ENCODE results near the gene CLTB. TPM values are rescaled to one million over a fixed set of nuclear protein-coding genes. Genes with fewer than 3 reads are reported as not detected.
"Not testable (repeated sequence)": the region's sequence is repeated elsewhere in the genome, so short reads cannot be mapped to it uniquely, and the experiment has no call there.

CLTB gene, protein sequence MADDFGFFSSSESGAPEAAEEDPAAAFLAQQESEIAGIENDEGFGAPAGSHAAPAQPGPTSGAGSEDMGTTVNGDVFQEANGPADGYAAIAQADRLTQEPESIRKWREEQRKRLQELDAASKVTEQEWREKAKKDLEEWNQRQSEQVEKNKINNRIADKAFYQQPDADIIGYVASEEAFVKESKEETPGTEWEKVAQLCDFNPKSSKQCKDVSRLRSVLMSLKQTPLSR
- polyA plus RNA-seq (ENCODE audit: insufficient read length in 10 of 10): 10 to 100 TPM; 42.0 to 67.1 (median 50.2) TPM
- long read RNA-seq, donor 1, transcript CLTB-202 (5 exons, 1,161 nt): major isoform, 32 of 34 reads
- long read RNA-seq, donor 1, partial matches to known transcripts: 0 of 34 reads
- long read RNA-seq, donor 1, other reads (novel, unspliced or antisense): 0 of 34 reads
- long read RNA-seq, donor 2, transcript CLTB-202 (5 exons, 1,161 nt): major isoform, 17 of 17 reads
- long read RNA-seq, donor 2, partial matches to known transcripts: 0 of 17 reads
- long read RNA-seq, donor 2, other reads (novel, unspliced or antisense): 0 of 17 reads
- long read RNA-seq, donor 3: 0 reads
- long read RNA-seq, donor 4, transcript CLTB-202 (5 exons, 1,161 nt): major isoform, 24 of 24 reads
- long read RNA-seq, donor 4, partial matches to known transcripts: 0 of 24 reads
- long read RNA-seq, donor 4, other reads (novel, unspliced or antisense): 0 of 24 reads
- long read RNA-seq, donor 5, transcript CLTB-202 (5 exons, 1,161 nt): major isoform, 28 of 29 reads
- long read RNA-seq, donor 5, partial matches to known transcripts: 0 of 29 reads
- long read RNA-seq, donor 5, other reads (novel, unspliced or antisense): 0 of 29 reads
- long read RNA-seq, donor 6, transcript CLTB-202 (5 exons, 1,161 nt): major isoform, 32 of 33 reads
- long read RNA-seq, donor 6, partial matches to known transcripts: 0 of 33 reads
- long read RNA-seq, donor 6, other reads (novel, unspliced or antisense): 0 of 33 reads
- long read RNA-seq, donor 7, transcript CLTB-202 (5 exons, 1,161 nt): major isoform, 21 of 21 reads
- long read RNA-seq, donor 7, partial matches to known transcripts: 0 of 21 reads
- long read RNA-seq, donor 7, other reads (novel, unspliced or antisense): 0 of 21 reads
- long read RNA-seq, donor 8, transcript CLTB-202 (5 exons, 1,161 nt): major isoform, 14 of 14 reads
- long read RNA-seq, donor 8, partial matches to known transcripts: 0 of 14 reads
- long read RNA-seq, donor 8, other reads (novel, unspliced or antisense): 0 of 14 reads
- long read RNA-seq, donor 9, transcript CLTB-202 (5 exons, 1,161 nt): major isoform, 6 of 6 reads
- long read RNA-seq, donor 9, partial matches to known transcripts: 0 of 6 reads
- long read RNA-seq, donor 9, other reads (novel, unspliced or antisense): 0 of 6 reads

DNA sequence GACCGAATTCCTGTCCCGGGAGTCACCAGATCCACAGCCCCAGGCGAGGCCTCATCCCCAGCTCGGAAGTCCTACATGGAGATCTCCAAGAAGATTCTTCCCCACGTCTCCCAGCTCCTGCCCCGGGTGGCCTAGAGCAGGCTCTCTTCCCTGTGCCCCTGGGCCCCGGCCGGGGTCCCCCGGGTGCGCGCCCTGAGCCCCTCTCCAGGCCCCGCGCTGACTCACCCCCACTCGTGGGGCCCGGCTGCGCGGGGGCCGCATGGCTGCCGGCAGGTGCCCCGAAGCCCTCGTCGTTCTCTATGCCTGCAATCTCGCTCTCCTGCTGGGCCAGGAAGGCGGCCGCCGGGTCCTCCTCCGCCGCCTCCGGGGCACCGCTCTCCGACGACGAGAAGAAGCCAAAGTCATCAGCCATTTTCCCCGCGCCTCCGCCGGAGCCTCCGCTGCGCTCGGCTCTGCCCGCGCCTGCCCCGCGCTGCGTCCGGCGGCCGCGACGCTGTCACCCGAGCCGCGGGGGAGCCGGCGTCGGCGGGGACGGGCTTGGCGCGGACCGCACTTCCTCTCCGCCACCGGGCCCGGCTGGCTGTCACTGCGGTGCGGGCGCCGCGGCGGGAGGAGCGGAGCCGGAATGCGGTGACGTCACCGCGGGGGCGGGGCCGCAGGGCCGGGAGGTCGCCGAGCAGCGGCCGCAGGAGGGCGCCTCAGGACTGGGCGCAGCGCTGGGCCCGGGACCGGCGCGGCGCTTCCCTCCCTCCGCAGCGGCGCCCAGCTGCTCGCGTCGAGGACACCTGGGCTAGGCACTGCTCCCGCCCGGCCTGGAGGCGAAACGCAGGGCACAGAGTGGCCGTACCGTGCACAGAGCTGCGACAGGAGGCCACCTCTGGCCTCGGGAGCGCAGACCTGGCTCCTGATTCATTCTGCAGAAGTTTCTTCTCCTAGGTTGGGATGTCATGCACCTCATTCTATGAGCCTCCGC lies at the start of gene CLTB:
Gene CLTB, minus strand, starts transcription at position 588 of the 973 bp plus-strand sequence. Its CDS starts 176 bp downstream, at position 412.
- peak; percentile 86 to 97 (median 96) for DNase-seq

DNA sequence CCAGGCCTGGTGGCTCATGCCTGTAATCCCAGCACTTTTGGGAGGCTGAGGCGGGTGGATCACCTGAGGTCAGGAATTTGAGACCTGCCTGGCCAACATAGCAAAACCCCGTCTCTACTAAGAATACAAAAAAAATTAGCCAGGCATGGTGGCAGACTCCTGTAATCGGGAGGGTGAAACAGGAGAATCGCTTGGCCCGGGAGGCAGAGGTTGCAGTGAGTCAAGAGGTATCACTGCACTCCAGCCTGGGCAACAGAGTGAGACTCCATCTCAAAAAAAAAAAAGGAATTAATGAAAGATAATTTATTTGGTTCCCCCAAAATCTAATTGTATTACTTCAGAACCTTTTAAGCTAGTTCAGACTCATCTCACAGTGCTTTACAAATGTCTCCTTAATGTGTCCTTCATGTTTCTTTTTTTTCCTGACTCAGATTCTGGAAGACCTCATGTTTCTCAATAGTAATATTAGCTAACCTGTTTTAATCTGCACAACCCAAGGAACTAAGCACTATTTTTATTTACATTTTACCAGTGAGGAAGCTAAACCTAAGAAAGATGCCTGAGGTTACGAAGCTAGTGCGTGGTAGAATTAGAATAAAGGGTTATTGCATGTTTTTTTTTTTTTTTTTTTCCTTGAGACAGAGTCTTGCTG lies 46.9 kb upstream of the CLTB start:
- DNase-seq: no peak

DNA sequence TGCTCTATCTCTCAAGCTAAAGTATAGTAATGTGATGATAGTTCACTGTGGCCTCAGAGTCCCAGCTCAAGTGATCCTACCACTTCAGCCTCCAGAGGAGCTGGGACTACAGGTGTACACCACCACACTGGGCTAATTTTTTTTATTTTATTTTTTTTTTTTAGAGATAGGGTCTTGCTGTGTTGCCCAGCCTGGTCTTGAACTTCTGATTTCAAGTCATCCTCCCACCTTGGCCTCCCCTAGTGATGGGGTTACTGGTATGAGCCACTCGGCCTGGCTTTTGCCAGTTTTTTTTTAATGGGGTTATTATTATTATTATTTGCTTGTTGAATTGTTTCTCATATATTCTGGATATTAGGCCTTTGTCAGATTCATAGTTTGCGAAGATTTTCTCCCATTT lies 45.0 kb upstream of the CLTB start:
- DNase-seq: no peak

DNA sequence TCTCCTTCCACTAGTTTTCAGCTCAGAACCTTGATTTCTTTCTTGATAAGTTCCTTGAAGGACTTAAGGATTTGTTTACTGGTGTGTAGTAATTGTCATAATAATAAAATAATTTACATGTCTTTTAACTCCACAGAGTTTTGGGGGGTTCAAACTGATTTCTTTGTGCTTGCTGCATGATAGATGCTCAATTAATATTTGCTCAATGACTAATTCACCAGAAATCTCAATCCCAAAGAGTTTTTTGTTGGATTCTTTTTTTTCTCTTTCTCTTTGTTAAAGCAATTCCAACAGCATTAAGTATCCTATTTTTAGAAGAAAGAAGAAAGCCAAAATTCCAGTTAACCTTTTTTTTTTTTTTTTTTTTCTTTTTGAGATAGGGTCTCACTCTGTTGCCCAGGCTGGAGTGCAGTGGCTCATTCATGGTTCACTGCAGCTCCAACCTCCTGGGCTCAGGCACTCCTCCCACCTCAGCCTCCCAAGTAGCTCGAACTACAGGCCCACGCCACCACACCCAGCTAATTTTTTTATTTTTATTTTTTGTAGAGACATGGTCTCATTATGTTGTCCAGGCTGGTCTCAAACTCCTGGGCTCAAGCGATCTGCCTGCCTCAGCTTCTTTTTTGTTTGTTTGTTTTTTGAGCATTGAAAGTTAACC lies 42.7 kb upstream of the CLTB start:
- no peak for DNase-seq

GRCh38 chr5:176454724-176455394 lies 38.5 kb upstream of the CLTB start:
- no peak for DNase-seq

DNA sequence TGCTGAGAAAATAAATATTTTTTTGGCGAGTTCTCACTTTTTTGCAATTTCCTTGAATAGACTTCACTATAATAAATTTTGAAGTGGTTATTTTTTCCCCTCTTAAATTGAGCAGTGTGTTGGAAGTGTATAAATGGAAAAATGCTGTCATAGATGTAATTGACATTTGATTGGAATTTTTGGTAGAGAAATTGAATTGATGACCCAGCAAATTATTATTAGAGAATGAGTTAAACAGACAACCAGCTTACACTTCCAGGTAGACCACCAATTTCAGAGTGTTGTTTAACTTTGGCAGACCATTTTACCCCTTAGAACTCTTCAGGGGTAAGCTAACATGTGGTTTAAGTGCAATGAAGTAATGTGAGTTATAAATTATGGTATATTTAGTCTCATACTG lies 33.7 kb upstream of the CLTB start:
- DNase-seq: no peak

GRCh38 chr5:176447978-176448608 lies 31.8 kb upstream of the CLTB start, which contains the start of gene FAF2:
Gene FAF2, plus strand, starts transcription at chr5:176448385. Its CDS starts 23 bp downstream, at chr5:176448408.
- peak; percentile 99 for DNase-seq

DNA sequence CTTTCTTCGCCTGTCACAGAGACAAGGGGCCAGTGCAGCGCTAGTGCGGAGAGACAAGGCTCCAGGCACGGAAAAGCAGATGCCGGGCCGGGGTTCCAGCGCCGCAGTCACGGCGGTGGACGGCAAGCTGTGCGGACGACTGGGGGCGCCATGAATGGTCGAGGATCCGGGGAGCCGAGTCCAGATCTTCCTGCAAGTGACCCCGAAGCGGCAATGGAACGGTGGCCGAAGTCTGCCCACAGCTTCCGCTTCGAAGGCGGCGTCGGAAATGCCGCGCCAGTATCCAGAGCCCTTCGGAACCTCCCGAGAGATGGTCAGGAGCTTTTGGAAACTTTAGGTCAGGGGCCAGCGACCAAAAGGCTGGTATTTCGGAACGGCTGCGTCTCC lies 31.2 kb upstream of the CLTB start:
- DNase-seq: no peak

GRCh38 chr5:176446884-176447590 lies 30.7 kb upstream of the CLTB start:
- no peak for DNase-seq

- DNase-seq: no peak
These were observed 29.8 kb upstream of the CLTB start for GRCh38 chr5:176446028-176446665.

DNA sequence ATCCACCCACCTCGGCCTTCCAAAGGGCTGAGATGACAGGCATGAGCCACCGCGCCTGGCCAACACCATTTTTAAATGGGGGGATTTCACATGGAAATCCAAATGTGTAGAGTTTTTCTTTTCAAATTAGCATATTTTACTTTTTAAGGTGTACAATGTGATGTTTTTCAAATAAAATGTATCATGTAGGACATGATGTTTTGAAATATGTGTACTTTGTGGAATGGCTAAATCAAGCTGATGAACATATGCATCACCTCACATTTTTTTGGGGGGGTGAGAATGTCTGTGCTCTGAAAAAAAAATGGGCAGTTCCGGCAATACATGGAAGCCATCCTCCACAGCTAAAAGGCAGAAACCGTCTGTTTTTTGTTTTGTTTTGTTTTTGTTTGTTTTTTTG lies 28.4 kb upstream of the CLTB start:
- no peak for DNase-seq

GRCh38 chr5:176442911-176443310 lies 26.6 kb upstream of the CLTB start:
- DNase-seq: not testable (repeated sequence)

- peak in 1 of 3 donors; percentile 6 for DNase-seq
These were observed 25.6 kb upstream of the CLTB start for GRCh38 chr5:176441921-176442323.

GRCh38 chr5:176440927-176441706 lies 24.8 kb upstream of the CLTB start:
- no peak for DNase-seq

- peak in 1 of 3 donors; percentile 54 for DNase-seq
These were observed 22.8 kb upstream of the CLTB start for GRCh38 chr5:176438959-176439757.
